Measurements from ENCODE around the gene ANGEL2.
"Not testable (repeated sequence)": the region's sequence is repeated elsewhere in the genome, so short reads cannot be mapped to it uniquely, and the experiment has no call there.

- TF ChIP-seq SUZ12 (IDR thresholded peaks at IDR 0.05; ENCODE audit: extremely low read depth, insufficient read depth, insufficient read length); YY1 (IDR thresholded peaks at IDR 0.05; ENCODE audit: insufficient read depth, insufficient read length); ZNF274 (IDR thresholded peaks at IDR 0.05; ENCODE audit: low read depth, low read length): not testable (repeated sequence)
Measured at GRCh38 chr1:212964993-212965392, 50.7 kb downstream of the ANGEL2 start.
